ENCODE results near the gene SLC8A1. TPM values are rescaled to one million over a fixed set of nuclear protein-coding genes. Genes with fewer than 3 reads are reported as not detected.

The SLC8A1 gene
- total RNA-seq, 1 donor: 82.9 TPM

- Histone ChIP-seq H2AFZ (ENCODE audit: low read length) (no peak overlapping the region), H4K20me1 (ENCODE audit: insufficient read depth, low read length) (no peaks in the 10 kb centered on the region), H3K9me3 (ENCODE audit: low read depth, low read length) (no peaks in the 10 kb centered on the region), H3K79me2 (ENCODE audit: insufficient read depth, low read length) (no peaks in the 10 kb centered on the region), H3K27ac (ENCODE audit: low read depth, low read length) (peak overlapping the region; percentile 96), H3K27me3 (ENCODE audit: insufficient read depth, low read length) (no peaks in the 10 kb centered on the region), H3K4me1 (ENCODE audit: insufficient read depth, low read length) (peaks cover 90% of the 10 kb centered on the region), H3K4me3 (ENCODE audit: insufficient read depth, low read length) (no peak overlapping the region), H3K4me2 (ENCODE audit: insufficient read depth, low read length) (peak overlapping the region; percentile 15), H3K36me3 (ENCODE audit: insufficient read depth, low read length) (no peaks in the 10 kb centered on the region)
- no peak for TF ChIP-seq CTCF (IDR thresholded peaks at IDR 0.05; ENCODE audit: extremely low read depth, low read depth, low read length)
- DNase-seq (ENCODE audit: insufficient read length, low spot score, missing footprints): no peak
Observed at GRCh38 chr2:40101131-40101575, 350.7 kb downstream of the SLC8A1 start.

- Histone ChIP-seq H3K4me2 (ENCODE audit: insufficient read depth, low read length) (peak overlapping the region; percentile 5), H3K79me2 (ENCODE audit: insufficient read depth, low read length) (no peaks in the 10 kb centered on the region), H3K27me3 (ENCODE audit: insufficient read depth, low read length) (no peaks in the 10 kb centered on the region), H3K27ac (ENCODE audit: low read depth, low read length) (peak overlapping the region; percentile 96), H3K4me1 (ENCODE audit: insufficient read depth, low read length) (peaks cover 87% of the 10 kb centered on the region), H3K9me3 (ENCODE audit: low read depth, low read length) (no peaks in the 10 kb centered on the region), H2AFZ (ENCODE audit: low read length) (no peak overlapping the region), H4K20me1 (ENCODE audit: insufficient read depth, low read length) (no peaks in the 10 kb centered on the region), H3K4me3 (ENCODE audit: insufficient read depth, low read length) (no peak overlapping the region), H3K36me3 (ENCODE audit: insufficient read depth, low read length) (no peaks in the 10 kb centered on the region)
- no peak for DNase-seq (ENCODE audit: insufficient read length, low spot score, missing footprints)
- TF ChIP-seq CTCF (IDR thresholded peaks at IDR 0.05; ENCODE audit: extremely low read depth, low read depth, low read length): no peak
Observed at GRCh38 chr2:40100676-40101075, 351.2 kb downstream of the SLC8A1 start.

- Histone ChIP-seq H3K27me3 (ENCODE audit: insufficient read depth, low read length) (no peaks in the 10 kb centered on the region), H3K9me3 (ENCODE audit: low read depth, low read length) (no peaks in the 10 kb centered on the region), H3K36me3 (ENCODE audit: insufficient read depth, low read length) (no peaks in the 10 kb centered on the region), H3K79me2 (ENCODE audit: insufficient read depth, low read length) (no peaks in the 10 kb centered on the region), H3K4me1 (ENCODE audit: insufficient read depth, low read length) (peaks cover 81% of the 10 kb centered on the region), H3K27ac (ENCODE audit: low read depth, low read length) (peak overlapping the region; percentile 96), H4K20me1 (ENCODE audit: insufficient read depth, low read length) (no peaks in the 10 kb centered on the region), H3K4me2 (ENCODE audit: insufficient read depth, low read length) (no peak overlapping the region), H2AFZ (ENCODE audit: low read length) (no peak overlapping the region), H3K4me3 (ENCODE audit: insufficient read depth, low read length) (no peak overlapping the region)
- no peak for TF ChIP-seq CTCF (IDR thresholded peaks at IDR 0.05; ENCODE audit: extremely low read depth, low read depth, low read length)
- no peak for DNase-seq (ENCODE audit: insufficient read length, low spot score, missing footprints)
Observed at GRCh38 chr2:40098786-40099470, 353.0 kb downstream of the SLC8A1 start.

GRCh38 chr2:40097691-40098385, 354.1 kb downstream of the SLC8A1 start:
- no peak for TF ChIP-seq CTCF (IDR thresholded peaks at IDR 0.05; ENCODE audit: extremely low read depth, low read depth, low read length)
- no peak overlapping the region for H2AFZ ChIP-seq (ENCODE audit: low read length)
- no peaks in the 10 kb centered on the region for H3K79me2 ChIP-seq (ENCODE audit: insufficient read depth, low read length)
- no peaks in the 10 kb centered on the region for H4K20me1 ChIP-seq (ENCODE audit: insufficient read depth, low read length)
- H3K36me3 ChIP-seq (ENCODE audit: insufficient read depth, low read length): no peaks in the 10 kb centered on the region
- H3K27ac ChIP-seq (ENCODE audit: low read depth, low read length): peak overlapping the region; percentile 96
- H3K4me1 ChIP-seq (ENCODE audit: insufficient read depth, low read length): peaks cover 71% of the 10 kb centered on the region
- H3K9me3 ChIP-seq (ENCODE audit: low read depth, low read length): no peaks in the 10 kb centered on the region
- H3K4me2 ChIP-seq (ENCODE audit: insufficient read depth, low read length): peak overlapping the region; percentile 14
- H3K27me3 ChIP-seq (ENCODE audit: insufficient read depth, low read length): no peaks in the 10 kb centered on the region
- H3K4me3 ChIP-seq (ENCODE audit: insufficient read depth, low read length): no peak overlapping the region
- no peak for DNase-seq (ENCODE audit: insufficient read length, low spot score, missing footprints)

Data from osteoblast (primary cell).